IPS-NIHi11 (cell line): ENCODE data around the gene GAS7.

ENCODE experiments used
- DNase-seq: peaks from one replicate; pipeline ENCODE4 v3.0.0; 2012; ENCODE audit warnings: mixed read lengths, low spot score

GAS7 gene

GRCh38 chr17:9890124-9890523 lies 308.3 kb downstream of the GAS7 start:
- DNase-seq, result peak; percentile 91

DNA sequence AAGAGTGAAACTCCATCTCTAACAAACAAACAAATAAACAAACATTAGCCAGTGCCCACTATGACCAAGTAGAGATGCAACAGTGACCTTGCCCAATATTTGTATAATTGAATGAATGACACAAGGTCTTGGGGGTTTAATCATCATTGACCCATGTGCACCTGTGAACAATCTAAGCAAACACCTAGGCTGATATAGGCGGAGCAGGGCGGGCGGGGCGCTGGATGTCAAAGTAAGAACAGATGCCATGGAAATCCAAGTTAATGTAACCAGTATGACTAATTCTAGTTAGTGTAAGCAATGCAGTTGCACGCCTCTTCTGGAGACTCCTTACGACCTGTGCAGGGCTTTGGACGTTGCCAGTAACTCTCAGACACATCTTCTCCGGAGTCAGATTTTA lies 310.9 kb downstream of the GAS7 start:
- DNase-seq, result no peak

GRCh38 chr17:9886141-9886930 lies 312.1 kb downstream of the GAS7 start:
- DNase-seq, result no peak

DNA sequence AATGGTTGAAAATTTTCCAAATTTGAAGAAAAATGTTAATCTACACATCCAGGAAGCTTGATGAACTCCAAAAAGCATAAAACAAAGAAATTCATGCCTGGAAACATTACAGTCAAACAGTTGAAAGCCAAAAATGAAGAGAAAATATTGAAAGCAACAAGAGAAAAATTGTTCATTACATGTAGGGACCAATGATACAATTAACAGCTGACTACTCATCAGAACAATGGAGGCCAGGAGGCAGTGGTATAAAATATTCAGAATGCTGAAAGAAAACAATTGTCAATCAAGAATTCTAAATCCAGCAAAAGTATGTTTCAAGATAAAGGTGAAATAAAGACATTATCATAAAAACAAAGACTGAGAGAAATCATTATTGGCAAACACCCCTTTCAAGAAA lies 315.0 kb downstream of the GAS7 start:
- DNase-seq, result no peak

DNA sequence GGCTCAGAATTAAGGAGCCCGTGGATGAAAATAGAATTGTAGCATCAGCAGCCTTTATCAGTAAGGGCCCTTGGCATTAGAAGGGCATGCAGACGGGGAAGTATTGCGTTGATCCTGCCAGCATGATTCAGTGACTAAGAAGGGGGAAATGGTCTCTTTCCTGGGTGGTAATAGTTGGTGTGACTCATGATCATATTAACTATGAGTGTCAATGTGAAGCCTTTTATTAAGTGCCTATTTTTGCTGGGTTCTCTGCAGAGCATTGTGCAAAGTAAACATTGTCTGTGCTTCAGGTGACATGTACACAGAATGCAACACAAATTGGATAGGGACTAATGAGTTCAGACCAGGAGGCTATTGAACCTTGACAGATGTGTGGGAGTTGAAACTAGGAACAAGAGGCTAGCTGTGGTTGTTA lies 317.8 kb downstream of the GAS7 start:
- DNase-seq, result no peak

- DNase-seq, result no peak
Observed at GRCh38 chr17:9878786-9879525, 319.4 kb downstream of the GAS7 start.

- DNase-seq, result no peak
Observed at GRCh38 chr17:9878356-9878755, 320.1 kb downstream of the GAS7 start.

GRCh38 chr17:9875441-9875840 lies 323.0 kb downstream of the GAS7 start:
- DNase-seq, result peak; percentile 60

DNA sequence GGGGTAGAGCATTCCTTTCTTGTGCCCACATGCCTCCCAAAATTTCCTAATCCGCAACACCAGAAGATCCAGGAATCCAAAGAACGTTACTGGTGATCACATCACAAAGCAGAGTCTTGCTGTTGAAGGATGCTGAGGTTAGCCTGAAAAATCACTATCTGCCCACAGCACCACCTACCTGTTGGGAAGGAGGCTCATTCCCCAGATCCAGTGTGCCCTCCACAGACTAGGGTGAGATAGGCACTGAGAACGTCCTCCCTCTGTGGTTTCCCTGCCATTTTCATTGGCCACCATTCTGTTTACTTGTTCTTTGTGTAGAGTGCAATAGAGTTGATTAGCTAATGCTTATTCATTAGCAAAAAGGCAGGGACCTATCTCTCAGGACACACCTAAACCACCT lies 323.7 kb downstream of the GAS7 start:
- DNase-seq, result peak; percentile 36

DNA sequence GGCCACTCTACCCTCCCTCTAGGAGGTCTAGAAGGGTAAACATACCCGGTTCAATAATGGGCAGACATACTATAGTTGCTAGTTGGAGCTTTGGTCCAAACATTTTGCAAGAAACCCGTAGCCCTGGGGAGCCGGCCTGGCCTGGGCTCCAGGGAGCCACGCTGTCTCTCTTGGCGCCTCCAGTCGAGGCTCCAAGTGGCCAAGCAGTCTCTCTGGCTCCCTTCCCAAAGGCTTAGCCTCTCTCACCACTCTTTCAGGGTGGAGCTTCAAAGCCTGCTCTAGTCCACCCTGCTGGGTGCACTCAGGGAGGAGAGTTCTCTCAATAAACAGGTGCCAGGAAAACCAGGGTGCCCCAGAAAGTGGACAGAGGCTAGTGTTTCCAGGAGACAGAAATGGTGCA lies 325.6 kb downstream of the GAS7 start:
- DNase-seq, result no peak

- DNase-seq, result no peak
Observed at GRCh38 chr17:9868552-9868951, 329.9 kb downstream of the GAS7 start.

DNA sequence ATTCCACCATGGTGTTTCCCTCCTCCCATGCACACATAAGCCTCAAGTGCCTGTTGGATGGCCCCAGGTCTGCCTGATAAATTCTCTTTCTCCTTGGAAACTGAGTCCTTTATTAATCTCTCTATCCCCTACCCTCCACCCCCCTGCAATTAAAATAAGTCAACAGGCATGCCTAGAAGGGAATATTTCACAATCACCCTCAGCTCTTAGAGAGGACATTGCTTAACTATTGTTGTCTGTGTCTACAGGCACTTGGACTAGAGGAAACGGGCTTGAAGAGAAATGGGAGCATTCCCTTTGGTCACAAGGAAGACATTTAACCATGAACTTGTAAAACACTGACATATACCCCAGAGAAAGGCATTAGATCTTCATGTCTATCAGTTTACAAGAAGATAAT lies 332.8 kb downstream of the GAS7 start:
- DNase-seq, result no peak

- DNase-seq, result no peak
Observed at GRCh38 chr17:9862949-9863348, 335.5 kb downstream of the GAS7 start.

DNA sequence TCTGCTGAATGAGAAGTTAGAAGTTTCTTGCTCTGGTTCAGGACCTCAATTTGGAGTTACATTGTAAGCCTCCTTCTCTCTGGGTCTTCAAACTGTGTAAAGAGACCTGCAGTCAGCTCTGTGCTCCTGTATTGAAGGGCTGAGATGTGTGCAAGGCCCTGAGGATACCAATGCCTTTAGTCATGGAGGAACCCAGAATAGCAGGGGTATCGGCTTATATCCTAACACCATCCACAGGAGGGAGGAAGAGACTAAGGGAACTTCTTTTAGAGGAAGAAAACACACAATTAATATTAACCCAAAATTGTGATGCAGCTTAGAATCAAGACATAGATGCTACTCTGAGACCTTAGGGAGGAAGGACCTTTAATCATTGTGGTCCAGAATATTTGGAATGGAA lies 336.2 kb downstream of the GAS7 start:
- DNase-seq, result no peak

DNA sequence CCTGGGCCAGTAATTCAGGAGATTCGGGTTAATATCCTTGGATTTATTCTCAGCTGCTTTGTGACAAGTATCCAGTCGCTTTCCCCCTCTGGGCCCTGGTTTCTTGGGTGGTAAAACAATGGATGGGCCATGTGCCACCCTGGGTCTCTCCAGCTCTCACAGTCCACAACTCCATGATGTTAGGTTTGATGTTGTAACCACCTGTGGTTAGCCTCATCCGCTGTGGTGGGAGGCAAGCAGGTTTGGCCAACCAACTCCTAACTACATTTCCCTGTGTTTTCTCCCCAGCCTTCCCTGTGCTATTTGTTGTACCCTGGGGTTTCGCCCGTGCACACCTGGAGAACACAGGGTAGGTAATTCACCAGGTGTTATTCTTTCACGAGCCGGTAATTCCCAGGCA lies 337.6 kb downstream of the GAS7 start:
- no peak for DNase-seq
